Cardiac septum (tissue), 1 donor: Measurements from ENCODE around the gene MAML2. TPM values are rescaled to one million over a fixed set of nuclear protein-coding genes. Genes with fewer than 3 reads are reported as not detected.

Experiments used
- DNase-seq: peaks from one replicate; pipeline ENCODE4 v3.0.0-alpha.2; 2020; ENCODE audit warnings: low spot score
- intact Hi-C: fragments of 100-400 bp; cut with DNase I; formaldehyde crosslinking; loops from one replicate; pipeline ENCODE4 v1.14.0; 2022
- microRNA-seq: library from miRNA; unstranded; fragments of <30 nt; microRNA quantifications from one replicate; pipeline ENCODE4 v1.2.0, GENCODE V29; 2020
- total RNA-seq: library from RNA; stranded (reverse); fragmentation: NEBNext Ultra II Directional; extraction: Animal tissue kit (Norgen Biotek cat#: 25700); gene quantifications from one replicate; pipeline ENCODE4 v1.2.1, GENCODE V29; 2021
- donor health status: DM: no; HTN: no; CAD: no.

The MAML2 gene
- total RNA-seq, 1 donor from 2014 or later: 4.8 TPM

GRCh38 chr11:95939091-95939490 is 403.9 kb downstream of the MAML2 start:
- no peak for DNase-seq
- intact Hi-C loops: loop anchor here (10.0 kb wide), 1 partner anchor 74 kb away; no protein-coding TSS in a partner anchor

- no peak for DNase-seq
- intact Hi-C loops: loop anchor here (10.0 kb wide), 1 partner anchor 73 kb away; no protein-coding TSS in a partner anchor
Observed at GRCh38 chr11:95937358-95937757, 405.6 kb downstream of the MAML2 start.

- intact Hi-C loops: loop anchor here (10.0 kb wide), 1 partner anchor 69 kb away; no protein-coding TSS in a partner anchor
- DNase-seq: no peak
Observed at GRCh38 chr11:95933594-95933993, 409.4 kb downstream of the MAML2 start.

- DNase-seq: no peak
- intact Hi-C loops: loop anchor here (10.0 kb wide), 1 partner anchor 67 kb away; no protein-coding TSS in a partner anchor
Observed at GRCh38 chr11:95931916-95932315, 411.1 kb downstream of the MAML2 start.

DNA sequence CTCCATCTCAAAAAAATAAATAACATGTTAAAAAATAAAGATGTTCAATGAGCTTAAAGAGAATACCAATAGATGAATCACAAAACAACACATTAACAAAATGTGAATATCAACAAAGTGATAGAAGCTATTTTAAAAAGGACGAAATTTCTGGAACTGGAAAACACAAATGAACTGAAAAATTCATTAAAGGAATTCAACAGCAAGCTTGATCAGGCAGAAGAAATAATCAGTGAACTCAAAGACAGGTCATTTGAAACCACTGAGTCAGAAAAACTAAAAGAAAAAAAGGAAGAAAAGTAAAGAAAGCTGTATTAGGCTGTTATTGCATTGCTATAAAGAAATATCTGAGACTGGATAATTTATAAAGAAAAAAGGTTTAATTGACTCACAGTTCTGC is 412.0 kb downstream of the MAML2 start:
- no peak for DNase-seq
- intact Hi-C loops: loop anchor here (10.0 kb wide), 1 partner anchor 66 kb away; no protein-coding TSS in a partner anchor

- no peak for DNase-seq
- intact Hi-C loops: loop anchor here (10.0 kb wide), 1 partner anchor 78 kb away; no protein-coding TSS in a partner anchor
Observed at GRCh38 chr11:95926726-95927125, 416.3 kb downstream of the MAML2 start.

Small RNA genes within 50 kb of the gene (microRNA-seq; reads per million reads assigned to microRNA genes)
- not detected for gene MIR1260B

Other genes starting within 250 kb of the MAML2 start
- gene CCDC82, start 46.7 kb upstream of the MAML2 start, total RNA-seq: 16.4 TPM
- 7.6 TPM for gene JRKL, start 46.8 kb upstream of the MAML2 start, total RNA-seq